Smooth muscle cell (in vitro differentiated cells): ENCODE data around the gene EMC8. TPM values are rescaled to one million over a fixed set of nuclear protein-coding genes. Genes with fewer than 3 reads are reported as not detected.

Experiments used
- DNase-seq: peaks from one replicate; lab custom pipeline; 2025; ENCODE audit not compliant: unreplicated experiment; lab: John Stamatoyannopoulos, UW
- H2AFZ ChIP-seq: fragments of 200-600 bp; sonication (generic); 2 replicates; pipeline ENCODE4 v1.6.0; 2016; ENCODE audit warnings: antibody characterized with exemption, low read depth, mild to moderate bottlenecking
- H3F3A ChIP-seq: fragments of 200-600 bp; sonication (generic); 2 replicates; pipeline ENCODE4 v1.6.0; 2017; ENCODE audit warnings: antibody characterized with exemption, low read depth
- H3K27ac ChIP-seq: fragments of 200-600 bp; sonication (generic); 2 replicates; pipeline ENCODE4 v1.5.1; 2016; ENCODE audit warnings: low read depth, mild to moderate bottlenecking
- H3K27me3 ChIP-seq: fragments of 200-600 bp; sonication (generic); 2 replicates; pipeline ENCODE4 v1.6.1; 2016; ENCODE audit warnings: low read depth, mild to moderate bottlenecking
- H3K36me3 ChIP-seq: fragments of 200-600 bp; sonication (generic); 2 replicates; pipeline ENCODE4 v1.5.1; 2016; ENCODE audit warnings: low read depth
- H3K4me1 ChIP-seq: fragments of 200-600 bp; sonication (generic); 2 replicates; pipeline ENCODE4 v1.5.1; 2016; ENCODE audit warnings: low read depth
- H3K4me2 ChIP-seq: fragments of 200-600 bp; sonication (generic); 2 replicates; pipeline ENCODE4 v1.6.0; 2016; ENCODE audit warnings: mild to moderate bottlenecking
- H3K4me3 ChIP-seq: fragments of 200-600 bp; sonication (generic); 2 replicates; pipeline ENCODE4 v1.5.1; 2016; ENCODE audit warnings: mild to moderate bottlenecking
- H3K79me2 ChIP-seq: fragments of 200-600 bp; sonication (generic); 2 replicates; pipeline ENCODE4 v1.6.0; 2016; ENCODE audit warnings: low read depth, mild to moderate bottlenecking
- H3K9ac ChIP-seq: fragments of 200-600 bp; sonication (generic); 2 replicates; pipeline ENCODE4 v1.6.0; 2016; ENCODE audit warnings: low read depth
- H3K9me3 ChIP-seq: fragments of 200-600 bp; sonication (generic); replicated peaks from 2 replicates; pipeline ENCODE4 v1.5.1; 2016; ENCODE audit warnings: low read depth
- H4K20me1 ChIP-seq: fragments of 200-600 bp; sonication (generic); 2 replicates; pipeline ENCODE4 v1.6.0; 2016; ENCODE audit warnings: low read depth
- WGBS: methylation state at CpG from one replicate; pipeline ENCODE4 v1.1.7; 2016; ENCODE audit warnings: low lambda C conversion rate; 5-methylcytosine and 5-hydroxymethylcytosine counted together
- polyA plus RNA-seq: library from polyadenylated mRNA; unstranded; fragments of >200 nt; fragmentation: Nextera tagmentation; extraction: Ambion mirVana; gene quantifications from 2 replicates; pipeline ENCODE4 v1.2.1, GENCODE V29; 2016
- total RNA-seq: library from RNA; depleted of rRNA; stranded (reverse); fragments of >200 nt; gene quantifications from 2 replicates; pipeline ENCODE4 v1.2.3, GENCODE V29; 2014
- TF ChIP-seq, protein P1 (sequence below): fragments of 200-600 bp; sonication (generic); IDR thresholded peaks from 2 replicates; pipeline ENCODE4 v1.5.1; 2017; ENCODE audit warnings: borderline replicate concordance, mild to moderate bottlenecking, antibody characterized with exemption; ENCODE audit not compliant: insufficient read depth, poor library complexity, severe bottlenecking

The EMC8 gene
- total and polyA plus RNA-seq, 2 experiments from 2014 or later = 40.4 to 40.9 TPM

DNA sequence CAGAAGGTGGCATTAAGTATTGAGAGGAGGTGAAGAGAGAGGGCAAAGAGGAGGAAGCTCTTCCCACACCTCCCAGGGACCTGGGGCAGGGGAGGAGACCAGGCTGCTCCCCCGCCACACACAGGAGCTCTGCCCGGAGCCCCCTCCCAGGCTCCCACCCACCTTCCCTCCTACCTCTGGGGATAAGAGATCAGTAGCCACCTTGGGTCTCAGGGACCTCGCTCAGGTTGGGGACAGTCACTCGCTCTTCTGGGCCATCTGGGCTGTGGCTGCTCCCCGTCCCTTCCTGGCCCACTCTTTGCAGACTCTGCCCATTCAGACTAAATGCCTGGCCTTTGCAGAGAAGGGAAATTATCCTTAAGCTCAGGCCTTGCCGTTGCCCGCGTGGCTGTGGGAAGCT lies 33.6 kb downstream of the EMC8 start:
- Histone ChIP-seq H3K4me1 (no peaks in the 10 kb centered on the region), H3F3A (no peaks in the 10 kb centered on the region), H3K9ac (no peak overlapping the region), H3K4me3 (no peak overlapping the region), H2AFZ (no peak overlapping the region), H3K9me3 (no peaks in the 10 kb centered on the region), H3K79me2 (no peaks in the 10 kb centered on the region), H3K4me2 (no peak overlapping the region), H4K20me1 (no peaks in the 10 kb centered on the region), H3K36me3 (no peaks in the 10 kb centered on the region), H3K27me3 (peaks cover 2% of the 10 kb centered on the region), H3K27ac (no peak overlapping the region)
- WGBS = 59% methylated on average over 8 of the region's 8 CpGs
- TF ChIP-seq, protein P1, sequence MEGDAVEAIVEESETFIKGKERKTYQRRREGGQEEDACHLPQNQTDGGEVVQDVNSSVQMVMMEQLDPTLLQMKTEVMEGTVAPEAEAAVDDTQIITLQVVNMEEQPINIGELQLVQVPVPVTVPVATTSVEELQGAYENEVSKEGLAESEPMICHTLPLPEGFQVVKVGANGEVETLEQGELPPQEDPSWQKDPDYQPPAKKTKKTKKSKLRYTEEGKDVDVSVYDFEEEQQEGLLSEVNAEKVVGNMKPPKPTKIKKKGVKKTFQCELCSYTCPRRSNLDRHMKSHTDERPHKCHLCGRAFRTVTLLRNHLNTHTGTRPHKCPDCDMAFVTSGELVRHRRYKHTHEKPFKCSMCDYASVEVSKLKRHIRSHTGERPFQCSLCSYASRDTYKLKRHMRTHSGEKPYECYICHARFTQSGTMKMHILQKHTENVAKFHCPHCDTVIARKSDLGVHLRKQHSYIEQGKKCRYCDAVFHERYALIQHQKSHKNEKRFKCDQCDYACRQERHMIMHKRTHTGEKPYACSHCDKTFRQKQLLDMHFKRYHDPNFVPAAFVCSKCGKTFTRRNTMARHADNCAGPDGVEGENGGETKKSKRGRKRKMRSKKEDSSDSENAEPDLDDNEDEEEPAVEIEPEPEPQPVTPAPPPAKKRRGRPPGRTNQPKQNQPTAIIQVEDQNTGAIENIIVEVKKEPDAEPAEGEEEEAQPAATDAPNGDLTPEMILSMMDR = no peak
- DNase-seq = no peak

DNA sequence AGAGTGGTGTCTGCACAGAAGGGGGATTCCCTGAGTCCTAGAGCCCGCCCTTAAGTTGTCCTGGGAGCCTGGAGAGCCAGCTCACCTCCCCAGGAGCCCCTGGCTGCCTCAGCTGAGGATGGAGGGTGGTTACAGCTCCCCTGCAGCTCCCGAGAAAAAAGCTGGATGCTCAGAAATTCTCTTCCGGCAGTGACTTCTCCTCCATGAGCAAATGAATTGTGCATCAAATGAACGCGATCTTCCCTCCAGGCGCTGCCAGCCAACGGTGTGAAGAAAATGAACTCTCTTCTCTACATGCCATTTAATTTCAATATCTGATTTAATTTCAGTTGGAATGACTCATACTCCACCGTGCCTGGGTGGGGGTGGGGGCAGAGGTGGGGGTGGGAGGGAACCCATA lies 34.1 kb downstream of the EMC8 start:
- no peak for DNase-seq
- Histone ChIP-seq H3F3A (no peaks in the 10 kb centered on the region), H3K9me3 (no peaks in the 10 kb centered on the region), H2AFZ (no peak overlapping the region), H3K36me3 (no peaks in the 10 kb centered on the region), H3K27me3 (peaks cover 8% of the 10 kb centered on the region), H3K79me2 (no peaks in the 10 kb centered on the region), H3K4me3 (no peak overlapping the region), H3K9ac (no peak overlapping the region), H3K27ac (no peak overlapping the region), H4K20me1 (no peaks in the 10 kb centered on the region), H3K4me2 (no peak overlapping the region), H3K4me1 (no peaks in the 10 kb centered on the region)
- TF ChIP-seq, protein P1 = no peak
- WGBS = 82% methylated on average over 8 of the region's 8 CpGs

DNA sequence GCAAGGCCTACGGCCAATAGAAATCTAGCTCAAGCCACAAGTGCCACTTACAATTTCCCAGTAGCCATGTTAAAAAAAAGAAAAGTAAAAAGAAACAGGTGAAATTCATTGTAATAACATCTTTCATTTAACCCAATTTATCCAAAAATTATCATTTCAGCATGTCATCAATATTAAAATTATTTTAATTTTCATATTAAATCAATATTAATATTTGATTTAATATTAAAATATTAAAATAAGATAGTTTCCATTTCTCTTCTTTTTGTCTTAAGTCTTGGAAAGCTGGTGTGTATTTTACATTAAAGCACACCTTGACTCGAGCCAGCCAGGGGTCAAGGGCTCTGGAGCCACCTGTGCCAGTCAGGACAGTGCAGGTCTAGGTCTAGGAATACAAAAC lies 35.7 kb downstream of the EMC8 start:
- no peak overlapping the region for H3K4me2 ChIP-seq
- no peak overlapping the region for H3K27ac ChIP-seq
- H3K4me3 ChIP-seq = no peak overlapping the region
- no peaks in the 10 kb centered on the region for H3K9me3 ChIP-seq
- H3K9ac ChIP-seq = no peak overlapping the region
- no peaks in the 10 kb centered on the region for H3K36me3 ChIP-seq
- DNase-seq = no peak
- H3K27me3 ChIP-seq = peaks cover 10% of the 10 kb centered on the region
- WGBS = 95% methylated on average over 2 of the region's 2 CpGs
- no peak overlapping the region for H2AFZ ChIP-seq
- H3F3A ChIP-seq = no peaks in the 10 kb centered on the region
- H3K4me1 ChIP-seq = no peaks in the 10 kb centered on the region
- no peaks in the 10 kb centered on the region for H3K79me2 ChIP-seq
- no peaks in the 10 kb centered on the region for H4K20me1 ChIP-seq
- TF ChIP-seq, protein P1 = no peak

DNA sequence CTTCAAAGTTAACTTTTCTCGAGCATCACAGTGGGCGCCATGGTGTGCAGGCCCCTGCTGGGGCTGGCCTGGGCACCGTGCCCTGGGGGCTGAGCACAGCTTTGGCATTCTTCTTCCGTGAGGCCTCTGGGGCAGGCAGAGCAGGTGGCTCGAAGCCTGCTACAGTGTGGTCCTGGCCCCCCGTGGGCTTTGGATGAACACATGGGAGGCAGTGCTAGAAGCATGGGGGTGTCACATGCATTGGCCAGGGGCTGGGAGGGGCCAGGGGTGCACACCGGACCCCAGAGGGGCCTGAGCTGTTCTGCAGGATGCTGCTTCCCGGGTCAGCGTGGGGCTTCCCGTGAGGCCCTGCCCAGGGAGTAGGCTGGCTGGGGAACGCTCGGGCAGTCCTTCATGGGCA lies 36.4 kb downstream of the EMC8 start:
- Histone ChIP-seq H4K20me1 (no peaks in the 10 kb centered on the region), H3K4me2 (no peak overlapping the region), H3F3A (no peaks in the 10 kb centered on the region), H3K79me2 (no peaks in the 10 kb centered on the region), H2AFZ (no peak overlapping the region), H3K9ac (no peak overlapping the region), H3K27ac (no peak overlapping the region), H3K36me3 (no peaks in the 10 kb centered on the region), H3K27me3 (peaks cover 10% of the 10 kb centered on the region), H3K4me1 (no peaks in the 10 kb centered on the region), H3K4me3 (no peak overlapping the region), H3K9me3 (no peaks in the 10 kb centered on the region)
- WGBS = 97% methylated on average over 11 of the region's 12 CpGs
- no peak for DNase-seq
- TF ChIP-seq, protein P1 = no peak
